Osteoblast (primary cell): ENCODE results near the gene TTC7B. TPM values are rescaled to one million over a fixed set of nuclear protein-coding genes. Genes with fewer than 3 reads are reported as not detected.

Source experiments
- DNase-seq: peaks from one replicate; pipeline ENCODE4 v3.0.0; 2011; ENCODE audit warnings: low spot score, mixed read lengths; ENCODE audit not compliant: insufficient read length; ENCODE audit errors: missing footprints
- H2AFZ ChIP-seq: 2 replicates; pipeline ENCODE4 v1.6.0; 2011; ENCODE audit warnings: mild to moderate bottlenecking, low read length
- H3K27ac ChIP-seq: 2 replicates; pipeline ENCODE4 v1.5.1; 2011; ENCODE audit warnings: mild to moderate bottlenecking, low read depth, low read length, moderate library complexity
- H3K27me3 ChIP-seq: 2 replicates; pipeline ENCODE4 v1.6.0; 2012; ENCODE audit warnings: mild to moderate bottlenecking, control low read depth, inconsistent platforms, low read length, moderate library complexity; ENCODE audit not compliant: insufficient read depth
- H3K36me3 ChIP-seq: 2 replicates; pipeline ENCODE4 v1.5.1; 2011; ENCODE audit warnings: mild to moderate bottlenecking, low read length, control low read depth, moderate library complexity; ENCODE audit not compliant: insufficient read depth
- H3K4me1 ChIP-seq: 2 replicates; pipeline ENCODE4 v1.5.1; 2011; ENCODE audit warnings: mild to moderate bottlenecking, low read length, control low read depth, moderate library complexity; ENCODE audit not compliant: insufficient read depth
- H3K4me2 ChIP-seq: 2 replicates; pipeline ENCODE4 v1.6.0; 2011; ENCODE audit warnings: mild to moderate bottlenecking, low read length; ENCODE audit not compliant: insufficient read depth
- H3K4me3 ChIP-seq: fragments of 200-600 bp; sonication (generic); 3 replicates; pipeline ENCODE4 v1.5.1; 2012; ENCODE audit warnings: mild to moderate bottlenecking, low read length, inconsistent platforms; ENCODE audit not compliant: insufficient read depth
- H3K79me2 ChIP-seq: 2 replicates; pipeline ENCODE4 v1.6.0; 2012; ENCODE audit warnings: mild to moderate bottlenecking, low read length, control low read depth, inconsistent platforms; ENCODE audit not compliant: insufficient read depth
- H3K9me3 ChIP-seq: 2 replicates; pipeline ENCODE4 v1.5.1; 2011; ENCODE audit warnings: low read depth, low read length, control low read depth
- H4K20me1 ChIP-seq: 2 replicates; pipeline ENCODE4 v1.6.0; 2012; ENCODE audit warnings: mild to moderate bottlenecking, low read length, control low read depth; ENCODE audit not compliant: insufficient read depth
- CTCF ChIP-seq: IDR thresholded peaks from 2 replicates; pipeline ENCODE4 v1.5.1; 2011; ENCODE audit warnings: mild to moderate bottlenecking, low read depth, low read length, moderate library complexity; ENCODE audit errors: extremely low read depth
- total RNA-seq: library from RNA; depleted of rRNA; stranded (reverse); fragments of >200 nt; gene quantifications from 2 replicates; pipeline ENCODE4 v1.2.3, GENCODE V29; 2012

TTC7B gene
- total RNA-seq, 1 donor: 14.5 TPM

- Histone ChIP-seq H2AFZ (no peak overlapping the region), H3K27ac (no peak overlapping the region), H3K27me3 (no peaks in the 10 kb centered on the region), H3K36me3 (no peaks in the 10 kb centered on the region), H4K20me1 (no peaks in the 10 kb centered on the region), H3K79me2 (no peaks in the 10 kb centered on the region), H3K4me3 (no peak overlapping the region), H3K4me2 (no peak overlapping the region), H3K4me1 (no peaks in the 10 kb centered on the region), H3K9me3 (no peaks in the 10 kb centered on the region)
- TF ChIP-seq CTCF: no peak
- no peak for DNase-seq
These were observed 331.9 kb downstream of the TTC7B start for GRCh38 chr14:90484291-90484690.

- H3K4me2 ChIP-seq: no peak overlapping the region
These were observed 332.7 kb downstream of the TTC7B start for GRCh38 chr14:90483571-90483974.

GRCh38 chr14:90483117-90483516 is 333.1 kb downstream of the TTC7B start:
- H3K27ac ChIP-seq: no peak overlapping the region
- no peaks in the 10 kb centered on the region for H3K36me3 ChIP-seq
- DNase-seq: no peak
- TF ChIP-seq CTCF: no peak
- no peaks in the 10 kb centered on the region for H3K9me3 ChIP-seq
- no peaks in the 10 kb centered on the region for H3K79me2 ChIP-seq
- no peak overlapping the region for H3K4me3 ChIP-seq
- H2AFZ ChIP-seq: no peak overlapping the region
- no peaks in the 10 kb centered on the region for H3K4me1 ChIP-seq
- no peaks in the 10 kb centered on the region for H3K27me3 ChIP-seq
- no peak overlapping the region for H3K4me2 ChIP-seq
- H4K20me1 ChIP-seq: no peaks in the 10 kb centered on the region

More at GRCh38 chr14:90483571-90483974, 332.7 kb downstream of the TTC7B start:
- no peak overlapping the region for H2AFZ ChIP-seq
- H3K27me3 ChIP-seq: no peaks in the 10 kb centered on the region
- H3K4me1 ChIP-seq: no peaks in the 10 kb centered on the region
- H3K79me2 ChIP-seq: no peaks in the 10 kb centered on the region
- no peak overlapping the region for H3K4me3 ChIP-seq
- H3K27ac ChIP-seq: no peak overlapping the region
- H3K36me3 ChIP-seq: no peaks in the 10 kb centered on the region
- TF ChIP-seq CTCF: no peak
- no peak for DNase-seq
- H4K20me1 ChIP-seq: no peaks in the 10 kb centered on the region
- no peaks in the 10 kb centered on the region for H3K9me3 ChIP-seq

- H3K9me3 ChIP-seq: peaks cover 3% of the 10 kb centered on the region
- no peak for TF ChIP-seq CTCF
- no peaks in the 10 kb centered on the region for H3K4me1 ChIP-seq
- no peak overlapping the region for H3K4me3 ChIP-seq
- no peak overlapping the region for H3K27ac ChIP-seq
- no peaks in the 10 kb centered on the region for H4K20me1 ChIP-seq
- H3K27me3 ChIP-seq: no peaks in the 10 kb centered on the region
- no peaks in the 10 kb centered on the region for H3K36me3 ChIP-seq
- no peak for DNase-seq
- no peaks in the 10 kb centered on the region for H3K79me2 ChIP-seq
- no peak overlapping the region for H3K4me2 ChIP-seq
- H2AFZ ChIP-seq: no peak overlapping the region
These were observed 340.9 kb downstream of the TTC7B start for GRCh38 chr14:90475298-90475697.

Other genes with a start within 250 kb of the TTC7B start
- gene RPS6KA5, start 244.2 kb upstream of the TTC7B start, total RNA-seq: 1.2 and 1.4 TPM in 2 replicates